Tracheal epithelial cell (primary cell): ENCODE measurements around the gene TBXAS1. TPM values are rescaled to one million over a fixed set of nuclear protein-coding genes. Genes with fewer than 3 reads are reported as not detected.

Experiments
- total RNA-seq: library from RNA; depleted of rRNA; stranded (reverse); fragments of >200 nt; gene quantifications from 2 replicates; pipeline ENCODE4 v1.2.1, GENCODE V29; 2014

TBXAS1 gene
- total RNA-seq, result 0.21 and 3.9 TPM in 2 replicates

DNA sequence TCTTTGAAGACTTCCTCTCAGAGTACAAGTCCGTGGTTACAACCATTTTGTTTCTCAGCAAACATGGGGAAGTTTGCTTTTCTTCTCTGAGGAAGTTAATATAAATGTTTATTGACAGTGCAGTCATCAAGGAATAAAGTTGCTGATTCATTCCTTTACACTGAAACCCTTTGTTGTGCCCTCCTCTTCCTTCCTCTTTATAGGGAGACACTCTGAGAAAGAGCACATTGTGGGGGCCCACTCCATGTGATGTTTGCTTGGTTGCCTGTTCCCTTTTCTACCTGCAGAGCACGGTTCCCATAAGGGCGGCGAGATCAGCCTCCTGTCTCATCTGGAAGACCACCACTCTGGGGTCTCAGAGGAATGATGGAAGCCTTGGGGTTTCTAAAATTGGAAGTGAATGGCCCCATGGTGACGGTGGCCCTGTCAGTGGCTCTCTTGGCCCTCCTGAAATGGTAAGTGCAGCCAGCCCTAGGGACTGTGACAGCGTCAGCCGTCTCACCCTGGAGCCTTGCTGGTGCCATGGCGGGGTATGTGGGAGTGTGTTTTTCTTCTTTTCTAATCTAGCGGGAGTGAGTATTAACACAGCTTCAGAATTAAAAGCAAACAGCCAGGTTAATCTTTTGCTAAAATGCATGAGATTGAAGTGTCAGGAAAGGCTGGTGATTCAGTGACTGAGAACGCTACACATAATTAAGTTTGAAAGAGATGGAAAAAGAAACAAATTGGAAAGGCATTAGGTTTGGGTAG, at the start of gene TBXAS1:
Gene TBXAS1 (plus strand): TSS at position 240 of the 750 bp plus-strand sequence. CDS start 127 bp downstream, at position 367.

DNA sequence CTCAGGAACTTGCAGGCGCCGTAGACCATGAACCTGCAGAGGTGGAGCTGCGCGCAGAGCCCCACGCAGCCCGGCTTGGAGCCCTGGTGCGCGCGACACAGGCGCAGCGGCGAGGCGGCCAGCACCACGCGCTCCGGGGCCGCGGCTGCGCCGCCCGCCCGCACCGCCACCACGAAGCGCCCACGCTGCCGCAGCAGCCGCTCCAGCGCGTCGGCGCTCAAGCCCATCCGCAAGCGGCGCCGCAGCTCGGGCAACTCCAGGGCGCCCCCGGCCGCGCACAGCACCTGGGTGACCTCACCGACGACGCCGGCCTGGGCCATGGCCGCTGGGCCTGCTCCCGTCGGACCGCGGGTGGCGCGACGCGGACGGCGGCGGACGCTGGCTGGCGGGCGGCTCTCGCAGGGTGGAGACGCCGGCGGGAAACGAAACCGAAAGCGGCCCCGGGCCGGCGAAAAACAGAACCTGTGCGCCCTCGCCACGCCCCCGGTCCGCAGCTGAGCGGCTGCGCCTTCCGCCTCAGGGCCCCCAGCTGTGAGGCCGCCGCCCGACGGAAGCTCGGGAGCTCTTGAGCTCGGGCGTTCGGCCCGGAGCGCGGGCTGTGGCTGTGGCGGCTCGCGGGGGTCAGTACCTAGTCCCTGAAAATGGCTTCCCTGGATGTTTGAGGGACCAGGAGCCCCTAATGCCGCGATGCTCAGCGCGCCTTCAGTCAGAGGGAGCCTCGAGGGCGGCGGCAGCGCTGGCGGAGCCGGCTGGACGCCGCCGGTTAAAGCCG, 233.7 kb downstream of the TBXAS1 start, which contains the start of gene PARP12:
Gene PARP12 (minus strand): TSS at position 424 of the 772 bp plus-strand sequence. CDS start 104 bp downstream, at position 320.

Other genes with a start within 250 kb of the TBXAS1 start
- 14.7 and 14.9 TPM in 2 replicates for gene HIPK2, start 51.3 kb upstream of the TBXAS1 start, total RNA-seq
- gene PARP12, start 233.7 kb downstream of the TBXAS1 start, total RNA-seq, result 14.1 and 43.4 TPM in 2 replicates